Measurements from ENCODE around the gene USF2. TPM values are rescaled to one million over a fixed set of nuclear protein-coding genes. Genes with fewer than 3 reads are reported as not detected.
"Not testable (repeated sequence)": the region's sequence is repeated elsewhere in the genome, so short reads cannot be mapped to it uniquely, and the experiment has no call there.

Gene USF2
- polyA plus RNA-seq, 1 donor (not counting 4 experiments of a cell fraction or from before 2014, with no cell fraction given): 53.8 TPM

DNA sequence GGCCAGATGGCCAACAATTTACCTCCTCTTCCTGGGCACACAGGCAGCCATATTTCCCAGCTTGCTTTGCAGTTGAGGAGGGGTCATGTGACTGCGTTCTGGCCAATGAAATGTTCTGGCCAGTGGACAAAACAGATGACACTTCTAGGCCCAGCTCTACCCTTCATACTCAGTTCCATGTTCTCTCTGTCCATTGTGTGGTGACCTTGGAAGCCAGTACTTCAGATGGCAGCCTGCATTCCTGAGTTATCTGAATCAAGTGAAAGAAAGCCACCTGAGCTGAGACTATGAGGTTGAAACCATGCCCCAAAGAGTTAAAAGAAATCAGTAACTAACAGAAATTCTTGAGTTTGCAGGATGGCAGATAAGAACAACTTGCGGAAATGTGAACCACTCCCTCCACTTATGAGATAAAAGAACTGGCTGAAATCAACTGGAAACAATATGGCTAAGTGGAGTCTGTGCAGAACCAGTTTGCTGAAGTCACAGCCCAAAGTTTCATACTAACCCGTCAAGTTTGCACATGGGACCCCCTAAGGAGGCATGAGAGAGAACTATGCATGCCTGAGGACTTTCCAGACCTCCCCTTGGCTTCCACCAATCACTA lies 48.3 kb upstream of the USF2 start:
- FAIRE-seq (no peak), DNase-seq (ENCODE audit: low read depth, low spot score) (no peak)
- Histone ChIP-seq H3K36me3 (ENCODE audit: control insufficient read depth in 2 of 2, extremely low read depth in 1 of 2, insufficient read depth in 2 of 2, low read length in 2 of 2) (no peaks in the 10 kb centered on the region), H3K9ac (ENCODE audit: control insufficient read depth, extremely low read depth, insufficient read depth, low read length) (no peak overlapping the region), H3K27me3 (ENCODE audit: control insufficient read depth, extremely low read depth, insufficient read depth, low read length) (no peaks in the 10 kb centered on the region), H3K4me2 (ENCODE audit: control insufficient read depth, extremely low read depth, insufficient read depth, low read depth, low read length) (no peak overlapping the region), H3K79me2 (ENCODE audit: control insufficient read depth, insufficient read depth, low read length) (no peaks in the 10 kb centered on the region), H3K9me3 (ENCODE audit: control insufficient read depth, low read depth, low read length) (peaks cover 2% of the 10 kb centered on the region), H3K4me3 (ENCODE audit: control insufficient read depth in 2 of 3, extremely low read depth in 1 of 3, insufficient read depth in 2 of 3, low read depth in 1 of 3, low read length in 3 of 3) (no peak overlapping the region), H4K20me1 (ENCODE audit: control insufficient read depth, extremely low read depth, insufficient read depth, low read length) (no peaks in the 10 kb centered on the region), H2AFZ (ENCODE audit: control insufficient read depth, low read length) (no peak overlapping the region), H3K9me1 (ENCODE audit: control insufficient read depth, extremely low read depth, insufficient read depth, low read length) (no peaks in the 10 kb centered on the region), H3K4me1 (ENCODE audit: control insufficient read depth, extremely low read depth, insufficient read depth, low read length) (no peaks in the 10 kb centered on the region), H3K27ac (ENCODE audit: control insufficient read depth, insufficient read depth, low read length) (no peak overlapping the region)
- TF ChIP-seq, protein P1, sequence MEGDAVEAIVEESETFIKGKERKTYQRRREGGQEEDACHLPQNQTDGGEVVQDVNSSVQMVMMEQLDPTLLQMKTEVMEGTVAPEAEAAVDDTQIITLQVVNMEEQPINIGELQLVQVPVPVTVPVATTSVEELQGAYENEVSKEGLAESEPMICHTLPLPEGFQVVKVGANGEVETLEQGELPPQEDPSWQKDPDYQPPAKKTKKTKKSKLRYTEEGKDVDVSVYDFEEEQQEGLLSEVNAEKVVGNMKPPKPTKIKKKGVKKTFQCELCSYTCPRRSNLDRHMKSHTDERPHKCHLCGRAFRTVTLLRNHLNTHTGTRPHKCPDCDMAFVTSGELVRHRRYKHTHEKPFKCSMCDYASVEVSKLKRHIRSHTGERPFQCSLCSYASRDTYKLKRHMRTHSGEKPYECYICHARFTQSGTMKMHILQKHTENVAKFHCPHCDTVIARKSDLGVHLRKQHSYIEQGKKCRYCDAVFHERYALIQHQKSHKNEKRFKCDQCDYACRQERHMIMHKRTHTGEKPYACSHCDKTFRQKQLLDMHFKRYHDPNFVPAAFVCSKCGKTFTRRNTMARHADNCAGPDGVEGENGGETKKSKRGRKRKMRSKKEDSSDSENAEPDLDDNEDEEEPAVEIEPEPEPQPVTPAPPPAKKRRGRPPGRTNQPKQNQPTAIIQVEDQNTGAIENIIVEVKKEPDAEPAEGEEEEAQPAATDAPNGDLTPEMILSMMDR (optimal IDR thresholded peaks at IDR 0.05 in 1 of 3, IDR thresholded peaks at IDR 0.05 in 1 of 3, conservative IDR thresholded peaks at IDR 0.05 in 1 of 3; ENCODE audit: extremely low read depth in 1 of 3, insufficient read depth in 2 of 3, low read length in 3 of 3): no peak
- TF ChIP-seq EZH2 (IDR thresholded peaks at IDR 0.05; ENCODE audit: low read length): no peak
- dilution Hi-C loops (cut with MboI; ENCODE audit: extremely low pct_ligation_motif_present, low sequenced_read_pairs): no loop called here

DNA sequence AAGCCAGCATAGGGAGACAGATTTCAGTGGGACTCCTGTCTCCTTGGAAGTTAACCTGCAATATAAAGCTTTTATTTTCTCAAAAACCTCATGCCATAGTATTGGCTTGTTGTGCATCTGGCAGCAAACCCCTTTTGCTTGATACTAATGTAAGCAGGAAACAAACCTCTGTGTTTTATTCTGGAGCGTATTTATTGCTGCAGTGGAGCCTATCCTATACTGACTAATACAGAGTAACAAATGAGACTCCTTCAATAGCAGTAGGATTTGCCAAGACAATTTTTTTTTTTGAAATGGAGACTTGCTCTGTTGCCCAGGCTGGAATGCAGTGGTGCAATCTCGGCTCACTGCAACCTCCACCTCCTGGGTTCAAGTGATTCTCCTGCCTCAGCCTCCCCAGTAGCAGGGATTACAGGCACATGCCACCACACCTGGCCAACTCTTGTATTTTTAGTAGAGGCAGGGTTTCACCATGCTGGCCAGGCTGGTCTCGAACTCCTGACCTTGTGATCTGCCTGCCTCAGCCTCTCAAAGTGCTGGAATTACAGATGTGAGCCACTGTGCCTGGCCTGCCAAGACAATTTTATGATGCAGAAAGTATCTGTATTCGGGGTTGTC lies 47.7 kb upstream of the USF2 start:
- H2AFZ ChIP-seq (ENCODE audit: control insufficient read depth, low read length); H3K9me1 ChIP-seq (ENCODE audit: control insufficient read depth, extremely low read depth, insufficient read depth, low read length); dilution Hi-C loops (cut with MboI; ENCODE audit: extremely low pct_ligation_motif_present, low sequenced_read_pairs); H3K27ac ChIP-seq (ENCODE audit: control insufficient read depth, insufficient read depth, low read length); H3K36me3 ChIP-seq (ENCODE audit: control insufficient read depth in 2 of 2, extremely low read depth in 1 of 2, insufficient read depth in 2 of 2, low read length in 2 of 2); H3K27me3 ChIP-seq (ENCODE audit: control insufficient read depth, extremely low read depth, insufficient read depth, low read length); H3K9ac ChIP-seq (ENCODE audit: control insufficient read depth, extremely low read depth, insufficient read depth, low read length); H3K4me1 ChIP-seq (ENCODE audit: control insufficient read depth, extremely low read depth, insufficient read depth, low read length); H3K9me3 ChIP-seq (ENCODE audit: control insufficient read depth, low read depth, low read length); H3K4me2 ChIP-seq (ENCODE audit: control insufficient read depth, extremely low read depth, insufficient read depth, low read depth, low read length); H3K79me2 ChIP-seq (ENCODE audit: control insufficient read depth, insufficient read depth, low read length); DNase-seq (ENCODE audit: low read depth, low spot score); H3K4me3 ChIP-seq (ENCODE audit: control insufficient read depth in 2 of 3, extremely low read depth in 1 of 3, insufficient read depth in 2 of 3, low read depth in 1 of 3, low read length in 3 of 3); FAIRE-seq; H4K20me1 ChIP-seq (ENCODE audit: control insufficient read depth, extremely low read depth, insufficient read depth, low read length): not testable (repeated sequence)

Measured in keratinocyte (primary cell).